B cell (primary cell): ENCODE results near the gene DEFB131A. TPM values are rescaled to one million over a fixed set of nuclear protein-coding genes. Genes with fewer than 3 reads are reported as not detected.
"Not testable (repeated sequence)": the region's sequence is repeated elsewhere in the genome, so short reads cannot be mapped to it uniquely, and the experiment has no call there.

Experiments used
- ATAC-seq: fragments of 200-7000 bp; cut with Tn5 transposase; one replicate; pipeline ENCODE4 v1.10.0; 2021; ENCODE audit warnings: low read depth, mild to moderate bottlenecking, moderate number of reproducible peaks, moderate library complexity
- CTCF ChIA-PET: fragments of 350-600 bp; sonication (Branson Sonifier 250); formaldehyde crosslinking; loops from one replicate; lab custom pipeline; 2021; ENCODE audit warnings: antibody characterized with exemption, inconsistent platforms; lab: Charles Lee
- POLR2A ChIA-PET: fragments of 350-600 bp; sonication (Branson Sonifier 250); formaldehyde crosslinking; loops from one replicate; lab custom pipeline; 2021; ENCODE audit warnings: antibody characterized with exemption; lab: Charles Lee
- DNase-seq: peaks from one replicate; pipeline ENCODE4 v3.0.0; 2013
- H2AFZ ChIP-seq: 2 replicates; pipeline ENCODE4 v1.6.1; 2012; ENCODE audit warnings: mild to moderate bottlenecking, low read depth, low read length; ENCODE audit not compliant: insufficient read depth, poor library complexity, severe bottlenecking
- H3K27ac ChIP-seq, 2 donors: 1 replicate in 1 of 2; 2 replicates in 1 of 2; pipeline ENCODE4 v1.5.1; 2012 to 2013; ENCODE audit warnings: low read length in 2 of 2, mild to moderate bottlenecking in 2 of 2, moderate library complexity in 1 of 2
- H3K27me3 ChIP-seq, 4 experiments: fragments of 200-600 bp in 1 of 4; sonication (generic) in 1 of 4; replicated peaks in 1 of 4; 1 replicate in 2 of 4; 2 replicates in 2 of 4; pipeline versions ENCODE4 v1.6.1 to v1.7.0; 2013 to 2016; ENCODE audit warnings: low read length in 3 of 4, mild to moderate bottlenecking in 2 of 4, mixed read lengths in 1 of 4, moderate library complexity in 1 of 4; ENCODE audit not compliant: insufficient read depth in 4 of 4, control insufficient read depth in 3 of 4; ENCODE audit errors: control extremely low read depth in 1 of 4
- H3K36me3 ChIP-seq, 2 experiments: replicated peaks in 1 of 2; 1 replicate in 1 of 2; 2 replicates in 1 of 2; pipeline versions ENCODE4 v1.6.1 to v1.7.1; 2013; ENCODE audit warnings: low read length in 1 of 2; ENCODE audit not compliant: insufficient read depth in 2 of 2, control insufficient read depth in 1 of 2; ENCODE audit errors: control extremely low read depth in 1 of 2, extremely low read depth in 1 of 2
- H3K4me1 ChIP-seq, 2 donors: fragments of 200-600 bp in 1 of 2; sonication (generic) in 1 of 2; 1 replicate in 1 of 2; 2 replicates in 1 of 2; pipeline versions ENCODE4 v1.5.1 to v1.6.1; 2013 to 2017; ENCODE audit warnings: low read length in 2 of 2; ENCODE audit not compliant: control insufficient read depth in 2 of 2, insufficient read depth in 2 of 2
- H3K4me2 ChIP-seq: replicated peaks from 2 replicates; pipeline ENCODE3; 2012; ENCODE audit warnings: mild to moderate bottlenecking, low read depth, low read length; ENCODE audit not compliant: poor library complexity, severe bottlenecking
- H3K4me3 ChIP-seq, 5 experiments: fragments of 200-600 bp in 1 of 5; sonication (generic) in 1 of 5; 1 replicate in 3 of 5; 2 replicates in 2 of 5; pipeline versions ENCODE4 v1.5.1 to v1.7.0; 2011 to 2016; ENCODE audit warnings: low read length in 4 of 5, mild to moderate bottlenecking in 4 of 5, low read depth in 2 of 5, control low read depth in 1 of 5, moderate library complexity in 1 of 5; ENCODE audit not compliant: insufficient read depth in 1 of 5; ENCODE audit errors: control extremely low read depth in 1 of 5, extremely low read depth in 1 of 5
- H3K79me2 ChIP-seq: fragments of 200-600 bp; sonication (generic); one replicate; pipeline ENCODE4 v1.6.0; 2016; ENCODE audit warnings: low read length; ENCODE audit not compliant: control insufficient read depth, insufficient read depth
- H3K9ac ChIP-seq: fragments of 200-600 bp; sonication (generic); 2 replicates; pipeline ENCODE4 v1.6.1; 2017; ENCODE audit warnings: mild to moderate bottlenecking, low read length, moderate library complexity
- H3K9me3 ChIP-seq, 3 donors: one replicate each; pipeline versions ENCODE4 v1.6.1 to v1.7.1; 2013; ENCODE audit warnings: low read length in 2 of 3; ENCODE audit not compliant: control insufficient read depth in 2 of 3, insufficient read depth in 1 of 3; ENCODE audit errors: control extremely low read depth in 1 of 3
- H4K20me1 ChIP-seq: 2 replicates; pipeline ENCODE4 v1.6.0; 2012; ENCODE audit warnings: mild to moderate bottlenecking, low read length; ENCODE audit not compliant: insufficient read depth, control insufficient read depth, poor library complexity, severe bottlenecking
- H3K27ac Mint-ChIP-seq: one replicate; pipeline ENCODE4 v1.8.0; 2021; ENCODE audit warnings: mixed read lengths
- H3K27me3 Mint-ChIP-seq: one replicate; pipeline ENCODE4 v1.8.0; 2021; ENCODE audit warnings: mixed read lengths
- H3K4me1 Mint-ChIP-seq: one replicate; pipeline ENCODE4 v1.8.0; 2021; ENCODE audit warnings: mixed read lengths
- H3K4me3 Mint-ChIP-seq: one replicate; pipeline ENCODE4 v1.8.0; 2021; ENCODE audit warnings: mixed read lengths
- H3K9me3 Mint-ChIP-seq: one replicate; pipeline ENCODE4 v1.8.0; 2022; ENCODE audit warnings: mixed read lengths; ENCODE audit not compliant: insufficient read depth
- WGBS: methylation state at CpG from one replicate; pipeline ENCODE4 v1.1.5; 2013; ENCODE audit warnings: missing lambda C conversion rate; ENCODE audit not compliant: insufficient coverage; 5-methylcytosine and 5-hydroxymethylcytosine counted together
- intact Hi-C: fragments of 100-400 bp; cut with micrococcal nuclease; formaldehyde crosslinking; loops from one replicate; pipeline ENCODE4 v1.10.0; 2022
- polyA plus RNA-seq: library from polyadenylated mRNA; depleted of rRNA; stranded (reverse); fragments of >200 nt; gene quantifications from 2 replicates; pipeline ENCODE4 v1.2.3, GENCODE V29; 2012
- total RNA-seq, 2 donors: library from RNA; stranded (reverse); fragments of 120-200 nt in 1 of 2; gene quantifications; 1 replicate in 1 of 2; 2 replicates in 1 of 2; pipeline versions ENCODE4 v1.2.3 to v1.2.4, GENCODE V29; 2013 to 2022

The DEFB131A gene
- total and polyA plus RNA-seq, 2 donors (not counting 1 experiment from before 2014, with no cell fraction given), result not detected

DNA sequence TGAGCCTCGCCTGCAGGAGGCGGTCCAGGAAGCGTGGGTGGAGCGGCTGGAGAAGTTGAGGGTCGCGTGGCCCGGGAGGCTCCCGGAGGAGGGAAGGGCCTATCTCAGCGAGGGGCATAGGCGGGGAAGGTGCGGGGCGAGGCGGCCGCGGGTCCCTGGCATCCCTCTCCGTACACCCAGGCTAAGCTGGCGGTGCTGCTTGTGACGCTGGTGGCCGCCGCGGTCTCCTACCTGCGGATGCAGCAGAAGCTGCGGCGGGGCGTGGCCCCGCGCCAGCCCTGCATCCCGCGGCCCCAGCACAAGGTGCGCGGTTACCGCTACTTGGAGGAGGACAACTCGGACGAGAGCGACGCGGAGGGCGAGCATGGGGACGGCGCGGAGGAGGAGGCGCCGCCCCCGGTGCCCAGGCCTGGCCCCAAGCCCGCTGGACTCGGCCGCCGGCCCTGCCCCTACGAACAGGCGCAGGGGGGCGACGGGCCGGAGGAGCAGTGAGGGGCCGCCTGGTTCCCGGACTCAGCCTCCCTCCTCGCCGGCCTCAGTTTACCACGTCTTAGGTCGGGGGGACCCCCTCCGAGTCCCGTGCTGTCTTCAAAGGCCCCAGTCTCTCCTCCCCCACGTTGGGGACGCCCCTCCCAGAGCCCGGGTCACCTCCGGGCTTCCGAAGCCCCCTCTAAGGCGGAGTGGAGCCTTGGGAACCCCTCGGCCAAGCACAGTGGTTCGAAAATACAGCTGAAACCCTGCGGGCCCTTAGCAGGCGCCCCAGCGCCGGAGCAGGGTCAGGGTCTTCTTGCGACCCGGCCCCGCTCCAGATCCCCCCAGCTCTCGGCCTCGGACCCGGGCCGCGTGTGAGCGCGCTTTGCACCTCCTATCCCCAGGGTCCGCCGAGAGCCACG is 53.6 kb downstream of the DEFB131A start:
- H2AFZ ChIP-seq, H3K9ac ChIP-seq, H3K36me3 ChIP-seq, H3K4me3 ChIP-seq, intact Hi-C loops, DNase-seq, H3K9me3 Mint-ChIP-seq, H3K27ac ChIP-seq, H3K27me3 Mint-ChIP-seq, H3K4me1 ChIP-seq, H3K9me3 ChIP-seq, H3K79me2 ChIP-seq, H3K4me2 ChIP-seq, H3K27me3 ChIP-seq, H3K4me3 Mint-ChIP-seq, H4K20me1 ChIP-seq, POLR2A ChIA-PET, ATAC-seq, H3K4me1 Mint-ChIP-seq, H3K27ac Mint-ChIP-seq, CTCF ChIA-PET: not testable (repeated sequence)
- 7% methylated on average over 78 of the region's 86 CpGs for WGBS

- H3K27me3 ChIP-seq, H3K4me1 ChIP-seq, H4K20me1 ChIP-seq, ATAC-seq, H3K4me3 ChIP-seq, H3K9me3 ChIP-seq, H3K9me3 Mint-ChIP-seq, H3K4me2 ChIP-seq, H3K4me3 Mint-ChIP-seq, CTCF ChIA-PET, H3K36me3 ChIP-seq, H2AFZ ChIP-seq, DNase-seq, H3K27me3 Mint-ChIP-seq, H3K27ac ChIP-seq, H3K27ac Mint-ChIP-seq, H3K79me2 ChIP-seq, POLR2A ChIA-PET, H3K4me1 Mint-ChIP-seq, intact Hi-C loops, H3K9ac ChIP-seq: not testable (repeated sequence)
- WGBS, result 38% methylated on average over 15 of the region's 33 CpGs
Observed at GRCh38 chr4:9498468-9499040, 54.3 kb downstream of the DEFB131A start.

GRCh38 chr4:9499974-9500487 is 55.8 kb downstream of the DEFB131A start:
- H3K9me3 Mint-ChIP-seq, H4K20me1 ChIP-seq, CTCF ChIA-PET, H3K4me1 Mint-ChIP-seq, H3K27ac ChIP-seq, ATAC-seq, H3K4me3 Mint-ChIP-seq, DNase-seq, H3K27ac Mint-ChIP-seq, intact Hi-C loops, H3K27me3 Mint-ChIP-seq, H2AFZ ChIP-seq, H3K4me3 ChIP-seq, H3K79me2 ChIP-seq, H3K36me3 ChIP-seq, H3K9me3 ChIP-seq, POLR2A ChIA-PET, H3K27me3 ChIP-seq, H3K4me2 ChIP-seq, H3K4me1 ChIP-seq, H3K9ac ChIP-seq: not testable (repeated sequence)
- 91% methylated on average over 9 of the region's 16 CpGs for WGBS
